NCI-H345 (cell line): Measurements from ENCODE around the gene TOR2A.
A peak's percentile ranks its signal among the peaks of the same experiment; 100 is the strongest.
"Not testable (repeated sequence)": the region's sequence is repeated elsewhere in the genome, so short reads cannot be mapped to it uniquely, and the experiment has no call there.

Experiments used
- DNase-seq: peaks from one replicate; lab custom pipeline; 2025; lab: John Stamatoyannopoulos, UW

Gene TOR2A

GRCh38 chr9:127734747-127735529 lies at the start of gene TOR2A:
TOR2A (minus strand) TSS chr9:127735294; CDS start chr9:127735270, 24 bp downstream.
- DNase-seq, result peak; percentile 98

GRCh38 chr9:127783111-127784008 lies 48.3 kb upstream of the TOR2A start:
- no peak for DNase-seq

- DNase-seq, result no peak
Observed at GRCh38 chr9:127781806-127782205, 46.7 kb upstream of the TOR2A start.

GRCh38 chr9:127780909-127781308 lies 45.8 kb upstream of the TOR2A start:
- not testable (repeated sequence) for DNase-seq

GRCh38 chr9:127780126-127780885 lies 45.2 kb upstream of the TOR2A start:
- DNase-seq, result no peak

- DNase-seq, result no peak
Observed at GRCh38 chr9:127779136-127779981, 44.3 kb upstream of the TOR2A start.

GRCh38 chr9:127778280-127779135 lies 43.4 kb upstream of the TOR2A start, which contains the start of gene SH2D3C:
SH2D3C (minus strand) TSS chr9:127778666; CDS start chr9:127778627, 39 bp downstream.
- DNase-seq, result no peak

GRCh38 chr9:127777368-127777980 lies 42.4 kb upstream of the TOR2A start:
- no peak for DNase-seq

GRCh38 chr9:127776924-127777289 lies 41.8 kb upstream of the TOR2A start:
- DNase-seq, result no peak

- no peak for DNase-seq
Observed at GRCh38 chr9:127776195-127776923, 41.3 kb upstream of the TOR2A start.

GRCh38 chr9:127773981-127774380 lies 38.9 kb upstream of the TOR2A start:
- no peak for DNase-seq

- DNase-seq, result no peak
Observed at GRCh38 chr9:127773272-127773671, 38.2 kb upstream of the TOR2A start.

GRCh38 chr9:127772603-127773002 lies 37.5 kb upstream of the TOR2A start:
- DNase-seq, result no peak

- no peak for DNase-seq
Observed at GRCh38 chr9:127771570-127772189, 36.6 kb upstream of the TOR2A start.

GRCh38 chr9:127770905-127771569 lies 35.9 kb upstream of the TOR2A start:
- DNase-seq, result peak; percentile 98

- DNase-seq, result no peak
Observed at GRCh38 chr9:127770583-127770904, 35.5 kb upstream of the TOR2A start.

GRCh38 chr9:127769929-127770582 lies 35.0 kb upstream of the TOR2A start:
- DNase-seq, result no peak

GRCh38 chr9:127769101-127769500 lies 34.0 kb upstream of the TOR2A start:
- no peak for DNase-seq
